KMS-11 (cell line): ENCODE measurements around the gene RPS6KA3.
A peak's percentile ranks its signal among the peaks of the same experiment; 100 is the strongest.

Experiments used
- H2AFZ ChIP-seq: fragments of 200-600 bp; sonication (generic); 2 replicates; pipeline ENCODE4 v1.6.1; 2016; ENCODE audit warnings: antibody characterized with exemption, mixed run types, low read depth
- H3K27ac ChIP-seq: fragments of 200-600 bp; sonication (generic); 2 replicates; pipeline ENCODE4 v1.6.1; 2016; ENCODE audit warnings: mild to moderate bottlenecking, mixed run types
- H3K27me3 ChIP-seq: fragments of 200-600 bp; sonication (generic); 2 replicates; pipeline ENCODE4 v1.6.1; 2017; ENCODE audit warnings: mild to moderate bottlenecking, low read depth, mixed run types, moderate library complexity; ENCODE audit not compliant: insufficient read depth
- H3K36me3 ChIP-seq: fragments of 200-600 bp; sonication (generic); 2 replicates; pipeline ENCODE4 v1.6.1; 2017; ENCODE audit warnings: mild to moderate bottlenecking, mixed run types; ENCODE audit not compliant: insufficient read depth
- H3K4me1 ChIP-seq: fragments of 200-600 bp; sonication (generic); 2 replicates; pipeline ENCODE4 v1.6.1; 2016; ENCODE audit warnings: mild to moderate bottlenecking, low read depth, mixed run types; ENCODE audit not compliant: poor library complexity, severe bottlenecking
- H3K4me2 ChIP-seq: fragments of 200-600 bp; sonication (generic); 2 replicates; pipeline ENCODE4 v1.7.0; 2016; ENCODE audit warnings: mild to moderate bottlenecking, mixed run types
- H3K4me3 ChIP-seq: fragments of 200-600 bp; sonication (generic); IDR thresholded peaks from 2 replicates; pipeline ENCODE4 v1.6.1; 2017; ENCODE audit warnings: low read depth, low read length, mixed read lengths; ENCODE audit not compliant: insufficient read depth
- H3K79me2 ChIP-seq: fragments of 200-600 bp; sonication (generic); 2 replicates; pipeline ENCODE4 v1.6.1; 2016; ENCODE audit warnings: low read depth, mixed run types; ENCODE audit not compliant: insufficient read depth
- H3K9ac ChIP-seq: fragments of 200-600 bp; sonication (generic); 2 replicates; pipeline ENCODE4 v1.6.1; 2016; ENCODE audit warnings: mild to moderate bottlenecking, mixed run types
- H4K20me1 ChIP-seq: fragments of 200-600 bp; sonication (generic); 2 replicates; pipeline ENCODE4 v1.6.1; 2016; ENCODE audit warnings: mild to moderate bottlenecking, mixed run types; ENCODE audit not compliant: insufficient read depth
- TF ChIP-seq, protein P1 (sequence below): fragments of 200-600 bp; sonication (generic); conservative IDR thresholded peaks from 2 replicates; pipeline ENCODE4 v1.6.1; 2017; ENCODE audit warnings: low read depth, mild to moderate bottlenecking, antibody characterized with exemption, low read length, moderate library complexity, mixed read lengths

RPS6KA3 gene

GRCh38 chrX:20265726-20266681 is 705 bp downstream of the RPS6KA3 start:
- no peak overlapping the region; the same call in 1 of the 2 replicates for H2AFZ ChIP-seq
- TF ChIP-seq, protein P1, sequence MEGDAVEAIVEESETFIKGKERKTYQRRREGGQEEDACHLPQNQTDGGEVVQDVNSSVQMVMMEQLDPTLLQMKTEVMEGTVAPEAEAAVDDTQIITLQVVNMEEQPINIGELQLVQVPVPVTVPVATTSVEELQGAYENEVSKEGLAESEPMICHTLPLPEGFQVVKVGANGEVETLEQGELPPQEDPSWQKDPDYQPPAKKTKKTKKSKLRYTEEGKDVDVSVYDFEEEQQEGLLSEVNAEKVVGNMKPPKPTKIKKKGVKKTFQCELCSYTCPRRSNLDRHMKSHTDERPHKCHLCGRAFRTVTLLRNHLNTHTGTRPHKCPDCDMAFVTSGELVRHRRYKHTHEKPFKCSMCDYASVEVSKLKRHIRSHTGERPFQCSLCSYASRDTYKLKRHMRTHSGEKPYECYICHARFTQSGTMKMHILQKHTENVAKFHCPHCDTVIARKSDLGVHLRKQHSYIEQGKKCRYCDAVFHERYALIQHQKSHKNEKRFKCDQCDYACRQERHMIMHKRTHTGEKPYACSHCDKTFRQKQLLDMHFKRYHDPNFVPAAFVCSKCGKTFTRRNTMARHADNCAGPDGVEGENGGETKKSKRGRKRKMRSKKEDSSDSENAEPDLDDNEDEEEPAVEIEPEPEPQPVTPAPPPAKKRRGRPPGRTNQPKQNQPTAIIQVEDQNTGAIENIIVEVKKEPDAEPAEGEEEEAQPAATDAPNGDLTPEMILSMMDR = no peak
- no peaks in the 10 kb centered on the region for H3K36me3 ChIP-seq
- H4K20me1 ChIP-seq = 0 out of 2 replicates have a peak, but pooled peaks cover 4% of the 10 kb centered on the region
- H3K79me2 ChIP-seq = peaks cover 51% of the 10 kb centered on the region
- H3K27ac ChIP-seq = peak overlapping the region; percentile 80
- peaks cover 38% of the 10 kb centered on the region for H3K4me1 ChIP-seq
- peak overlapping the region; percentile 51 for H3K4me3 ChIP-seq
- no peaks in the 10 kb centered on the region for H3K27me3 ChIP-seq
- H3K4me2 ChIP-seq = peak overlapping the region; percentile 73
- H3K9ac ChIP-seq = peak overlapping the region; percentile 77

GRCh38 chrX:20265221-20265725 is 1.4 kb downstream of the RPS6KA3 start:
- H3K4me3 ChIP-seq = peak overlapping the region; percentile 51
- no peak overlapping the region; the same call in 1 of the 2 replicates for H2AFZ ChIP-seq
- H3K27ac ChIP-seq = peak overlapping the region; percentile 80
- no peaks in the 10 kb centered on the region for H3K27me3 ChIP-seq
- peaks cover 59% of the 10 kb centered on the region for H3K79me2 ChIP-seq
- peak overlapping the region; percentile 77 for H3K9ac ChIP-seq
- H3K4me1 ChIP-seq = peaks cover 46% of the 10 kb centered on the region
- H4K20me1 ChIP-seq = 0 out of 2 replicates have a peak, but pooled peaks cover 4% of the 10 kb centered on the region
- peak overlapping the region; percentile 73 for H3K4me2 ChIP-seq
- TF ChIP-seq, protein P1 = no peak
- no peaks in the 10 kb centered on the region for H3K36me3 ChIP-seq

- Histone ChIP-seq H3K4me3 (no peak overlapping the region), H3K4me2 (peak overlapping the region; percentile 73), H3K9ac (peak overlapping the region; percentile 39; the same call in 1 of the 2 replicates)
These were observed 3.2 kb downstream of the RPS6KA3 start for GRCh38 chrX:20263474-20263873.

DNA sequence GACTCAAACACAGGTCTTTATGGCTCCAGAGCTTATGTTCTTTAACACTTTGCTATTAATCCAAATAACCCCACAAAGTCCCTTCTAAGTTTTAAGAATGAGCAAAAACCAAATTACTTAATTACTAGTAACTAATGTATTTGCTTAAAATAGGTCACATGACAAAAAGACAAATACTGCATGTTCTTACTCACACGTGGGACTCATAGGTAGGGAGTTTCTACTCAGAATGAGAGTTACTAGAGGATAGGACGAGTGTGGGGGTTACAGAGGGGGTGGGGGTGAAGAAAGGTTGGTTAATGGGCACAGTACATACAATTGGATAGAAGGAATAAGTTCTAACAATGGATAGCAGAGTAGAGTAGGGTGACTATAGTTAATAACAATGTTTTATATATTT is 5.8 kb downstream of the RPS6KA3 start:
- no peak overlapping the region for H3K27ac ChIP-seq
- H3K79me2 ChIP-seq = peaks cover 75% of the 10 kb centered on the region
- no peak overlapping the region for H3K4me2 ChIP-seq
- no peaks in the 10 kb centered on the region for H3K27me3 ChIP-seq
- 0 out of 2 replicates have a peak, but pooled peaks cover 4% of the 10 kb centered on the region for H4K20me1 ChIP-seq
- no peak overlapping the region for H2AFZ ChIP-seq
- no peak overlapping the region for H3K9ac ChIP-seq
- TF ChIP-seq, protein P1 = no peak
- peaks cover 46% of the 10 kb centered on the region for H3K4me1 ChIP-seq
- no peak overlapping the region for H3K4me3 ChIP-seq
- no peaks in the 10 kb centered on the region for H3K36me3 ChIP-seq

More at GRCh38 chrX:20263474-20263873, 3.2 kb downstream of the RPS6KA3 start:
- peak overlapping the region; percentile 80 for H3K27ac ChIP-seq
- H2AFZ ChIP-seq = no peak overlapping the region
- peaks cover 74% of the 10 kb centered on the region for H3K79me2 ChIP-seq
- 0 out of 2 replicates have a peak, but pooled peaks cover 4% of the 10 kb centered on the region for H4K20me1 ChIP-seq
- H3K4me1 ChIP-seq = peaks cover 46% of the 10 kb centered on the region
- no peaks in the 10 kb centered on the region for H3K36me3 ChIP-seq
- H3K27me3 ChIP-seq = no peaks in the 10 kb centered on the region
- TF ChIP-seq, protein P1 = no peak
